Ishikawa (cell line): ENCODE measurements around the gene CNOT1.

ENCODE experiments used
- CEBPB ChIP-seq: IDR thresholded peaks from 2 replicates; pipeline ENCODE4 v1.6.1; 2012
- CREB1 ChIP-seq: IDR thresholded peaks from 2 replicates; pipeline ENCODE4 v1.6.1; 2012; ENCODE audit warnings: low read depth
- EGR1 ChIP-seq: IDR thresholded peaks from 2 replicates; pipeline ENCODE4 v1.6.1; 2012
- EP300 ChIP-seq: IDR thresholded peaks from 2 replicates; pipeline ENCODE4 v1.6.1; 2012; ENCODE audit warnings: borderline replicate concordance
- FOXM1 ChIP-seq: IDR thresholded peaks from 2 replicates; pipeline ENCODE4 v1.6.1; 2012; ENCODE audit warnings: low read depth, borderline replicate concordance
- NFIC ChIP-seq: IDR thresholded peaks from 2 replicates; pipeline ENCODE4 v1.6.1; 2012
- RAD21 ChIP-seq: IDR thresholded peaks from 2 replicates; pipeline ENCODE4 v1.6.1; 2012; ENCODE audit warnings: low read depth
- TAF1 ChIP-seq: IDR thresholded peaks from 2 replicates; pipeline ENCODE4 v1.6.1; 2012; ENCODE audit warnings: low read depth, mild to moderate bottlenecking
- TCF12 ChIP-seq: IDR thresholded peaks from 2 replicates; pipeline ENCODE4 v1.6.1; 2012; ENCODE audit warnings: low read depth
- TEAD4 ChIP-seq: IDR thresholded peaks from 2 replicates; pipeline ENCODE4 v1.6.1; 2012
- YY1 ChIP-seq: IDR thresholded peaks from 2 replicates; pipeline ENCODE4 v1.6.1; 2012; ENCODE audit warnings: low read depth
- ZBTB7A ChIP-seq: IDR thresholded peaks from 2 replicates; pipeline ENCODE4 v1.6.1; 2012; ENCODE audit warnings: low read depth
- TF ChIP-seq, protein P1 (sequence below): IDR thresholded peaks from 2 replicates; pipeline ENCODE4 v1.6.1; 2012; ENCODE audit warnings: low read depth, mild to moderate bottlenecking
- TF ChIP-seq, protein P2 (sequence below): IDR thresholded peaks from 2 replicates; pipeline ENCODE4 v1.6.1; 2012
- TF ChIP-seq, protein P3 (sequence below): IDR thresholded peaks from 2 replicates; pipeline ENCODE4 v1.6.1; 2012

The CNOT1 gene

DNA sequence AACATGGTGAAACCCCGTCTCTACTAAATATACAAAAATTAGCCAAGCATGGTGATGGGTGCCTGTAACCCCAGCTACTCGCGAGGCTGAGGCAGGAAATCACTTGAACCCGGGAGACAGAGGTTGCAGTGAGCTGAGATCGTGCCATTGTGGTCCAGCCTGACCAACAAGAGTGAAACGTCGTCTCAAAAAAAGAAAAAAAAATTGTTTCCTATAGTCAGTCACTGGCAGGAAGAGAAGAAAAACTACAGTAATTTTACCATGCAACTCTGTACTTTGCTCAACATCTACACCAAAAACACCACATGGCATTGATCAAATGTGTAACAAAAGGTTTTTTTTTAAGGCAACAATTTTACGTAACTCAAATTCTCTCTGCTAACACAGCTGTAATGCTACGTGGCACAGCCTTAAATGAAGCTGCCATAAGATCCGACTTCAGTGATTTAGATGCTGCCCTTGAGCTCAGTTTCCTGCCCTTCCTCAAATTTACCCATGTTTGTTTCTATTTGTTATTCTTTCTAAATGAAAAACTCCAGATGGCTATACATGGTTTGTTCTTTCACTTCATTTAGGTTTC, 40.2 kb downstream of the CNOT1 start:
- TF ChIP-seq FOXM1 (no peak), NFIC (no peak), CREB1 (no peak), YY1 (no peak), TCF12 (no peak), ZBTB7A (no peak), EGR1 (no peak), TEAD4 (no peak), RAD21 (no peak), TAF1 (no peak), CEBPB (no peak)
- TF ChIP-seq, protein P1, sequence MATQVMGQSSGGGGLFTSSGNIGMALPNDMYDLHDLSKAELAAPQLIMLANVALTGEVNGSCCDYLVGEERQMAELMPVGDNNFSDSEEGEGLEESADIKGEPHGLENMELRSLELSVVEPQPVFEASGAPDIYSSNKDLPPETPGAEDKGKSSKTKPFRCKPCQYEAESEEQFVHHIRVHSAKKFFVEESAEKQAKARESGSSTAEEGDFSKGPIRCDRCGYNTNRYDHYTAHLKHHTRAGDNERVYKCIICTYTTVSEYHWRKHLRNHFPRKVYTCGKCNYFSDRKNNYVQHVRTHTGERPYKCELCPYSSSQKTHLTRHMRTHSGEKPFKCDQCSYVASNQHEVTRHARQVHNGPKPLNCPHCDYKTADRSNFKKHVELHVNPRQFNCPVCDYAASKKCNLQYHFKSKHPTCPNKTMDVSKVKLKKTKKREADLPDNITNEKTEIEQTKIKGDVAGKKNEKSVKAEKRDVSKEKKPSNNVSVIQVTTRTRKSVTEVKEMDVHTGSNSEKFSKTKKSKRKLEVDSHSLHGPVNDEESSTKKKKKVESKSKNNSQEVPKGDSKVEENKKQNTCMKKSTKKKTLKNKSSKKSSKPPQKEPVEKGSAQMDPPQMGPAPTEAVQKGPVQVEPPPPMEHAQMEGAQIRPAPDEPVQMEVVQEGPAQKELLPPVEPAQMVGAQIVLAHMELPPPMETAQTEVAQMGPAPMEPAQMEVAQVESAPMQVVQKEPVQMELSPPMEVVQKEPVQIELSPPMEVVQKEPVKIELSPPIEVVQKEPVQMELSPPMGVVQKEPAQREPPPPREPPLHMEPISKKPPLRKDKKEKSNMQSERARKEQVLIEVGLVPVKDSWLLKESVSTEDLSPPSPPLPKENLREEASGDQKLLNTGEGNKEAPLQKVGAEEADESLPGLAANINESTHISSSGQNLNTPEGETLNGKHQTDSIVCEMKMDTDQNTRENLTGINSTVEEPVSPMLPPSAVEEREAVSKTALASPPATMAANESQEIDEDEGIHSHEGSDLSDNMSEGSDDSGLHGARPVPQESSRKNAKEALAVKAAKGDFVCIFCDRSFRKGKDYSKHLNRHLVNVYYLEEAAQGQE = no peak
- TF ChIP-seq, protein P2, sequence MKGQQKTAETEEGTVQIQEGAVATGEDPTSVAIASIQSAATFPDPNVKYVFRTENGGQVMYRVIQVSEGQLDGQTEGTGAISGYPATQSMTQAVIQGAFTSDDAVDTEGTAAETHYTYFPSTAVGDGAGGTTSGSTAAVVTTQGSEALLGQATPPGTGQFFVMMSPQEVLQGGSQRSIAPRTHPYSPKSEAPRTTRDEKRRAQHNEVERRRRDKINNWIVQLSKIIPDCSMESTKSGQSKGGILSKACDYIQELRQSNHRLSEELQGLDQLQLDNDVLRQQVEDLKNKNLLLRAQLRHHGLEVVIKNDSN = no peak
- TF ChIP-seq, protein P3, sequence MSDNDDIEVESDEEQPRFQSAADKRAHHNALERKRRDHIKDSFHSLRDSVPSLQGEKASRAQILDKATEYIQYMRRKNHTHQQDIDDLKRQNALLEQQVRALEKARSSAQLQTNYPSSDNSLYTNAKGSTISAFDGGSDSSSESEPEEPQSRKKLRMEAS = no peak

DNA sequence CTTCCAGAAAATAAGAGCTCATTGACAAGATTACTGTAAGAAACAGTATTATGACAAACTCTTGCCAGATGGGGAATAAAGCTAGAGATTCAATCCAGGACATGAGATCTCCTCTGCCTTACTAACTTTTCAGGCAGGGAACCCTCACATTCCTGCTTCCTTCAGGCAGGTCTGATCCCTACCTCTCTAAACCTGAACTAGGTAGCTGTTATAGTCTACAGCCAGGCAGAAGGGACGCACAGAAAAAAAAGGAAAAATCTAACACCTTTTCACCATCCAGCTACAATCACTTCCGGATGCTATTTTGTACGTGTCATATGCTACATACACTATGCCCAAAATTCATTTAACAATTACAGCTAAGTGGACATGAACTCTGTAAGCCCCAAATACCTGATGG, 41.2 kb downstream of the CNOT1 start:
- TF ChIP-seq, protein P3 = no peak
- TF ChIP-seq, protein P2 = no peak

DNA sequence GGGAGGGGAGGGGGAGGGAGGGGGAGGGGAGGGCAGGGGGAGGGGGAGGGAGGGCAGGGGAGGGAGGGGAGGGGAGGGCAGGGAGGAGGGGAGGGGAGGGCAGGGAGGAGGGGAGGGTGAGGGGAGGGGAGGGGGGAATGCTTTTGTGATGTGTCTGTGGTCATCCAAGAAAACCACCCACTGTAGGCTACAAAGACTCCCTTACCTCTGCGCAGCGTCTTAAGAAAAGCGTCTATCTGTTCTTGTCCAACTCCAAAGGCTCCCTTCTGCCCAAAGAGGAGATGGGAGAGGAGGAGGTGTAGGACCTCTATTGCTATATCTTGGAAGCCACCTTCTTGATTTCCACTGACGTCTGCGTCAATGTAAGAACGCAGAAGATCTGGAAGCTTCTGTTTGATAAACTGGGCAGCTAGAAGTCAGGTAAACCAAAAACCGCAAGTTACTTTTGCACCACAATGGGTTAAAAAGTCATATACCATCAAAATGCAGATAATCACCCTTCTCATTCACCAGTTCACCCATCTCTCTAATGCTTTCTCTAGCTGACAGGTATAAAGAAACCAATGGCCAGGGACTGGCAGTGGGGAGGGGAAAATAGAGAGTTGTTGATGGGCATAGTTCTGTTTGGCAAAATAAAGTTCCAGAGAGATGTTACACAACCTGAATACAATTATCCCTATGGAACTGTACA, 43.1 kb downstream of the CNOT1 start:
- TF ChIP-seq FOXM1 (no peak), TAF1 (no peak), RAD21 (no peak), EGR1 (no peak), CEBPB (no peak), ZBTB7A (no peak), EP300 (no peak), YY1 (no peak), CREB1 (no peak), TEAD4 (no peak), TCF12 (no peak), NFIC (no peak)
- TF ChIP-seq, protein P3 = no peak
- TF ChIP-seq, protein P2 = no peak
- TF ChIP-seq, protein P1 = no peak

DNA sequence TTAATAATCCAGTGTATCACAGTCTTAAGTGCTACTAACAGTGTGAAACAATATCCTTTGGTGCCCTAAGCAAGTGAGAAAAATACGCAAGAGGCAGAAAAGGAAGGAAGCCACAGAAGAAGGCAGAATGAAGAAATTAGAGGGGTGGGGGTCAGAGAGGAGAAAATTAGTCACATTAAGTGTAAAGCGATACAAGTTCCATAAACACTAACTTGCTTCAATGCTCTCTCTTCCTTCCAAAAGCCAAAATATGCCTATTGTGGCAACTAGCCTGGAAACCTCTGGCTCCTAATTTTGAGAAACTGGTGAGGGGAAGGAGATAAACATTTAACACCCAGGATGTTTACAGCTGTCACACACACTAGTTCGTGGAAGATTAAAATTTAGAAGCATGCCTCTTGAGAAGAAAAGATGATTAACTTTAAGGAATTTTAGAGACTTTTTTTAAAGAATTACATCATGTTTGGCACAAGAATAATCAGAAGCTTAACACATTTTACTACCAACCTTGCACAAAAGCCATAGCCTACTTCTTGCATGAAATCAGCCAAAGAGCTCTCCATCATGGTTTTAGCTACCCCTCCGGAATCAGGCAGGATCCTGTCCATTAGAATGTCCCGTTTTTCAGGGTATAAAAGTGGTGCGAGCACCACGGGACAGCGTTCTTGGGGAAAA, 44.7 kb downstream of the CNOT1 start:
- TF ChIP-seq EP300 = no peak
- TF ChIP-seq TCF12 = no peak
- no peak for TF ChIP-seq NFIC
- TF ChIP-seq, protein P2 = no peak
- no peak for TF ChIP-seq TEAD4
- TF ChIP-seq YY1 = no peak
- no peak for TF ChIP-seq FOXM1
- TF ChIP-seq ZBTB7A = no peak
- TF ChIP-seq TAF1 = no peak
- no peak for TF ChIP-seq EGR1
- no peak for TF ChIP-seq CREB1
- no peak for TF ChIP-seq CEBPB
- TF ChIP-seq, protein P1 = no peak
- TF ChIP-seq RAD21 = no peak
- TF ChIP-seq, protein P3 = no peak
